DOHH2 (cell line): Measurements from ENCODE around the gene RAB17.
A peak's percentile ranks its signal among the peaks of the same experiment; 100 is the strongest.

ENCODE experiments used
- H3F3A ChIP-seq: fragments of 200-600 bp; sonication (generic), shearing (Covaris generic); 2 replicates; pipeline ENCODE4 v1.6.0; 2016; ENCODE audit warnings: antibody characterized with exemption, mild to moderate bottlenecking; ENCODE audit not compliant: control insufficient read depth, insufficient read depth
- H3K27ac ChIP-seq: fragments of 200-600 bp; sonication (generic); 2 replicates; pipeline ENCODE4 v1.5.1; 2014; ENCODE audit warnings: low read depth, mild to moderate bottlenecking, low read length, moderate library complexity
- H3K27me3 ChIP-seq: fragments of 200-600 bp; sonication (generic); 2 replicates; pipeline ENCODE4 v1.6.1; 2014; ENCODE audit warnings: mild to moderate bottlenecking, low read length, mixed read lengths; ENCODE audit not compliant: control insufficient read depth
- H3K36me3 ChIP-seq: fragments of 200-600 bp; sonication (generic); 2 replicates; pipeline ENCODE4 v1.6.1; 2014; ENCODE audit warnings: mild to moderate bottlenecking, low read length, moderate library complexity, mixed read lengths; ENCODE audit not compliant: control insufficient read depth
- H3K4me1 ChIP-seq: fragments of 200-600 bp; sonication (generic); 2 replicates; pipeline ENCODE4 v1.6.1; 2014; ENCODE audit warnings: mild to moderate bottlenecking, low read length, mixed read lengths; ENCODE audit not compliant: control insufficient read depth
- H3K4me2 ChIP-seq: fragments of 200-600 bp; sonication (generic); 2 replicates; pipeline ENCODE4 v1.6.0; 2014; ENCODE audit warnings: mild to moderate bottlenecking, low read length, moderate library complexity
- H3K4me3 ChIP-seq: fragments of 200-600 bp; sonication (generic); 2 replicates; pipeline ENCODE4 v1.5.1; 2014; ENCODE audit warnings: mild to moderate bottlenecking, low read length, mixed read lengths
- H3K79me2 ChIP-seq: fragments of 200-600 bp; sonication (generic); 2 replicates; pipeline ENCODE4 v1.6.1; 2014; ENCODE audit warnings: mild to moderate bottlenecking, low read length, mixed read lengths; ENCODE audit not compliant: control insufficient read depth
- H3K9me2 ChIP-seq: fragments of 200-600 bp; sonication (generic); replicated peaks from 2 replicates; pipeline ENCODE4 v1.6.1; 2014; ENCODE audit warnings: mild to moderate bottlenecking, low read length, mixed read lengths; ENCODE audit not compliant: control insufficient read depth
- H3K9me3 ChIP-seq: fragments of 200-600 bp; sonication (generic); 2 replicates; pipeline ENCODE4 v1.6.1; 2014; ENCODE audit warnings: antibody characterized with exemption, low read length, mixed read lengths; ENCODE audit not compliant: control insufficient read depth, insufficient read depth
- H4K20me1 ChIP-seq: fragments of 200-600 bp; sonication (generic); 2 replicates; pipeline ENCODE4 v1.6.0; 2014; ENCODE audit warnings: low read depth, mild to moderate bottlenecking, antibody characterized with exemption, low read length, moderate library complexity; ENCODE audit not compliant: control insufficient read depth, insufficient read depth
- EZH2phosphoT487 ChIP-seq: fragments of 200-600 bp; sonication (generic); IDR thresholded peaks from 2 replicates; pipeline ENCODE4 v1.6.1; 2017; ENCODE audit warnings: borderline replicate concordance, mild to moderate bottlenecking, antibody characterized with exemption, low read length, moderate library complexity, mixed read lengths
- TF ChIP-seq, protein P1 (sequence below): fragments of 200-600 bp; sonication (generic); IDR thresholded peaks from one replicate; pipeline ENCODE4 v1.5.1; 2014; ENCODE audit warnings: antibody characterized with exemption, mild to moderate bottlenecking, low read depth, low read length; ENCODE audit not compliant: poor library complexity, severe bottlenecking

Gene RAB17

GRCh38 chr2:237572742-237573101 lies 17.8 kb downstream of the RAB17 start:
- Histone ChIP-seq H4K20me1 (no peaks in the 10 kb centered on the region), H3K4me2 (no peak overlapping the region), H3K36me3 (no peaks in the 10 kb centered on the region), H3K9me2 (no peaks in the 10 kb centered on the region), H3K27me3 (peaks cover 3% of the 10 kb centered on the region; the same call in 1 of the 2 replicates), H3K4me1 (no peaks in the 10 kb centered on the region), H3F3A (no peaks in the 10 kb centered on the region), H3K27ac (no peak overlapping the region), H3K79me2 (no peaks in the 10 kb centered on the region), H3K9me3 (no peaks in the 10 kb centered on the region), H3K4me3 (no peak overlapping the region)
- TF ChIP-seq, protein P1, sequence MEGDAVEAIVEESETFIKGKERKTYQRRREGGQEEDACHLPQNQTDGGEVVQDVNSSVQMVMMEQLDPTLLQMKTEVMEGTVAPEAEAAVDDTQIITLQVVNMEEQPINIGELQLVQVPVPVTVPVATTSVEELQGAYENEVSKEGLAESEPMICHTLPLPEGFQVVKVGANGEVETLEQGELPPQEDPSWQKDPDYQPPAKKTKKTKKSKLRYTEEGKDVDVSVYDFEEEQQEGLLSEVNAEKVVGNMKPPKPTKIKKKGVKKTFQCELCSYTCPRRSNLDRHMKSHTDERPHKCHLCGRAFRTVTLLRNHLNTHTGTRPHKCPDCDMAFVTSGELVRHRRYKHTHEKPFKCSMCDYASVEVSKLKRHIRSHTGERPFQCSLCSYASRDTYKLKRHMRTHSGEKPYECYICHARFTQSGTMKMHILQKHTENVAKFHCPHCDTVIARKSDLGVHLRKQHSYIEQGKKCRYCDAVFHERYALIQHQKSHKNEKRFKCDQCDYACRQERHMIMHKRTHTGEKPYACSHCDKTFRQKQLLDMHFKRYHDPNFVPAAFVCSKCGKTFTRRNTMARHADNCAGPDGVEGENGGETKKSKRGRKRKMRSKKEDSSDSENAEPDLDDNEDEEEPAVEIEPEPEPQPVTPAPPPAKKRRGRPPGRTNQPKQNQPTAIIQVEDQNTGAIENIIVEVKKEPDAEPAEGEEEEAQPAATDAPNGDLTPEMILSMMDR, result no peak
- no peak for TF ChIP-seq EZH2phosphoT487

DNA sequence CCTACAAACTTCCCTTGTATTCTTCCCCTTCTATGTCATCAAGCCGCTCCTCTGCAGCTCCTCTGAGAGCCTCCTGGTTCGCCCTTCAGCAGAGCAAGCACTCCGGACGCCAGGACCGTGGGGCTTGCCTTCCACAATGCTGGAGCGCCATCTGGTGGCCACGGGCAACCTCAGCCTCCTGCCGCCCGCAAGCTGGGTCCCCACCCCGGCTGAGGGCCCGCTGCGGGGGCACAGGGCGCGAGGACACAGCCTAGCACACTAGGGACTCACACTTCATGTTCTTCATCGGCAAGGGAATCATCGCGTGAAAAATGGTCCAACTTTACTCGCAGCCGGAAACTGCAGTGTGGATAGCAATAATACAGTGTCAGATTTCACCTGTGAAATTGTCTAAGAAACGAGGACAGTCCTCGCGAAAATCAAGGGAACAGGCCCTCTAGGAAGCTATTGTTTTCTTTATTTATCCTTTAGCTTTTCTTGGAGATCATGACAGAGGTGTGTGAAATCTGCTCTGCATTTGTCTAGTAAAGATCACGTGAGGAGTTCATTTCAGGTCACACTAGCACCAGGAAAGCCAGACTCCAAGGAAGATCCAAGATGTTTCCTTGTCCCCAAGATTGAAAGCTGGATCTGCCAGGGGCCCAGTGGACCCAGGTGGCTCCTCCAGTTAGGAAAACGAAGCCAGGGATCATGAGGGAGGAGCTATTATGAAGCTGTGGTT lies 18.4 kb downstream of the RAB17 start:
- H3K9me3 ChIP-seq, result no peaks in the 10 kb centered on the region
- H3K36me3 ChIP-seq, result no peaks in the 10 kb centered on the region
- H3K4me1 ChIP-seq, result no peaks in the 10 kb centered on the region
- no peak overlapping the region for H3K4me2 ChIP-seq
- H4K20me1 ChIP-seq, result no peaks in the 10 kb centered on the region
- H3K27me3 ChIP-seq, result peaks cover 3% of the 10 kb centered on the region; the same call in 1 of the 2 replicates
- TF ChIP-seq, protein P1, result peak; percentile 96
- TF ChIP-seq EZH2phosphoT487, result no peak
- H3K9me2 ChIP-seq, result no peaks in the 10 kb centered on the region
- H3F3A ChIP-seq, result no peaks in the 10 kb centered on the region
- no peaks in the 10 kb centered on the region for H3K79me2 ChIP-seq
- no peak overlapping the region for H3K4me3 ChIP-seq
- H3K27ac ChIP-seq, result no peak overlapping the region

- Histone ChIP-seq H4K20me1 (no peaks in the 10 kb centered on the region), H3K4me2 (no peak overlapping the region), H3K4me1 (no peaks in the 10 kb centered on the region), H3K79me2 (no peaks in the 10 kb centered on the region), H3K4me3 (no peak overlapping the region), H3K9me2 (no peaks in the 10 kb centered on the region), H3K9me3 (no peaks in the 10 kb centered on the region), H3K36me3 (no peaks in the 10 kb centered on the region), H3K27ac (no peak overlapping the region), H3K27me3 (0 out of 2 replicates have a peak, but pooled peaks cover 3% of the 10 kb centered on the region), H3F3A (no peaks in the 10 kb centered on the region)
- TF ChIP-seq, protein P1, result no peak
- no peak for TF ChIP-seq EZH2phosphoT487
Observed at GRCh38 chr2:237571551-237571950, 19.0 kb downstream of the RAB17 start.
